Measurements from ENCODE around the gene XPO6. TPM values are rescaled to one million over a fixed set of nuclear protein-coding genes. Genes with fewer than 3 reads are reported as not detected.
"Not testable (repeated sequence)": the region's sequence is repeated elsewhere in the genome, so short reads cannot be mapped to it uniquely, and the experiment has no call there.

XPO6 gene
- total RNA-seq, 2 experiments from 2014 or later, result 234 to 241 TPM

- H3K36me3 Mint-ChIP-seq, H3K9me3 Mint-ChIP-seq, DNase-seq, H3K4me1 Mint-ChIP-seq, H3K27me3 Mint-ChIP-seq, H3K27ac Mint-ChIP-seq, H3K4me3 Mint-ChIP-seq: not testable (repeated sequence)
These were observed 8.0 kb upstream of the XPO6 start for GRCh38 chr16:28219777-28220176.

- Mint-ChIP-seq H3K9me3 (no peaks in the 10 kb centered on the region), H3K36me3 (no peaks in the 10 kb centered on the region), H3K4me3 (no peak overlapping the region), H3K27me3 (no peaks in the 10 kb centered on the region), H3K4me1 (peaks cover 2% of the 10 kb centered on the region), H3K27ac (no peak overlapping the region)
- no peak for DNase-seq
These were observed 7.5 kb upstream of the XPO6 start for GRCh38 chr16:28219282-28219681.

- H3K9me3 Mint-ChIP-seq, result no peaks in the 10 kb centered on the region
- H3K4me3 Mint-ChIP-seq, result no peak overlapping the region
- H3K4me1 Mint-ChIP-seq, result peaks cover 2% of the 10 kb centered on the region
- no peaks in the 10 kb centered on the region for H3K36me3 Mint-ChIP-seq
- peak; percentile 48 for DNase-seq
- no peak overlapping the region for H3K27ac Mint-ChIP-seq
- H3K27me3 Mint-ChIP-seq, result no peaks in the 10 kb centered on the region
These were observed 6.3 kb upstream of the XPO6 start for GRCh38 chr16:28218109-28218508.

GRCh38 chr16:28217326-28217725 lies 5.6 kb upstream of the XPO6 start:
- DNase-seq, result no peak
- Mint-ChIP-seq H3K27ac (no peak overlapping the region), H3K36me3 (no peaks in the 10 kb centered on the region), H3K4me3 (no peak overlapping the region), H3K27me3 (no peaks in the 10 kb centered on the region), H3K9me3 (no peaks in the 10 kb centered on the region), H3K4me1 (peaks cover 2% of the 10 kb centered on the region)

- peaks cover 14% of the 10 kb centered on the region for H3K4me1 Mint-ChIP-seq
- H3K4me3 Mint-ChIP-seq, result peak overlapping the region; percentile 25
- H3K9me3 Mint-ChIP-seq, result peaks cover 1% of the 10 kb centered on the region
- no peak overlapping the region for H3K27ac Mint-ChIP-seq
- peaks cover 20% of the 10 kb centered on the region for H3K36me3 Mint-ChIP-seq
- DNase-seq, result no peak
- H3K27me3 Mint-ChIP-seq, result no peaks in the 10 kb centered on the region
These were observed 1.6 kb upstream of the XPO6 start for GRCh38 chr16:28213396-28213795.

- H3K27ac Mint-ChIP-seq, result peak overlapping the region; percentile 90
These were observed 738 bp upstream of the XPO6 start for GRCh38 chr16:28212532-28212873.

GRCh38 chr16:28210979-28211588 lies 681 bp downstream of the XPO6 start:
- H3K27me3 Mint-ChIP-seq, result no peaks in the 10 kb centered on the region
- H3K27ac Mint-ChIP-seq, result peak overlapping the region; percentile 92
- H3K4me3 Mint-ChIP-seq, result peak overlapping the region; percentile 82
- H3K9me3 Mint-ChIP-seq, result peaks cover 1% of the 10 kb centered on the region
- peak; percentile 81 for DNase-seq
- peaks cover 28% of the 10 kb centered on the region for H3K4me1 Mint-ChIP-seq
- peaks cover 39% of the 10 kb centered on the region for H3K36me3 Mint-ChIP-seq

More at GRCh38 chr16:28212532-28212873, 738 bp upstream of the XPO6 start:
- Mint-ChIP-seq H3K9me3 (peaks cover 1% of the 10 kb centered on the region), H3K4me3 (peak overlapping the region; percentile 85), H3K4me1 (peaks cover 20% of the 10 kb centered on the region), H3K27me3 (no peaks in the 10 kb centered on the region), H3K36me3 (peaks cover 28% of the 10 kb centered on the region)
- DNase-seq, result no peak

- Mint-ChIP-seq H3K4me3 (peak overlapping the region; percentile 82), H3K27ac (peak overlapping the region; percentile 92), H3K36me3 (peaks cover 41% of the 10 kb centered on the region), H3K9me3 (peaks cover 1% of the 10 kb centered on the region), H3K4me1 (peaks cover 28% of the 10 kb centered on the region), H3K27me3 (no peaks in the 10 kb centered on the region)
- DNase-seq, result no peak
These were observed 1.5 kb downstream of the XPO6 start for GRCh38 chr16:28210264-28210663.

GRCh38 chr16:28208824-28209223 lies 2.9 kb downstream of the XPO6 start:
- peak overlapping the region; percentile 82 for H3K4me3 Mint-ChIP-seq
- H3K9me3 Mint-ChIP-seq, result peaks cover 1% of the 10 kb centered on the region
- H3K36me3 Mint-ChIP-seq, result peaks cover 41% of the 10 kb centered on the region
- DNase-seq, result no peak
- peak overlapping the region; percentile 85 for H3K27ac Mint-ChIP-seq
- no peaks in the 10 kb centered on the region for H3K27me3 Mint-ChIP-seq
- H3K4me1 Mint-ChIP-seq, result peaks cover 28% of the 10 kb centered on the region

- DNase-seq, result no peak
- Mint-ChIP-seq H3K4me3 (peak overlapping the region; percentile 82), H3K27me3 (no peaks in the 10 kb centered on the region), H3K36me3 (peaks cover 41% of the 10 kb centered on the region), H3K9me3 (peaks cover 1% of the 10 kb centered on the region), H3K27ac (peak overlapping the region; percentile 85), H3K4me1 (peaks cover 28% of the 10 kb centered on the region)
These were observed 3.6 kb downstream of the XPO6 start for GRCh38 chr16:28208131-28208530.

GRCh38 chr16:28207399-28207798 lies 4.4 kb downstream of the XPO6 start:
- H3K27me3 Mint-ChIP-seq, result no peaks in the 10 kb centered on the region
- peak overlapping the region; percentile 45 for H3K4me3 Mint-ChIP-seq
- H3K4me1 Mint-ChIP-seq, result peaks cover 28% of the 10 kb centered on the region
- peaks cover 41% of the 10 kb centered on the region for H3K36me3 Mint-ChIP-seq
- no peak for DNase-seq
- peaks cover 1% of the 10 kb centered on the region for H3K9me3 Mint-ChIP-seq
- H3K27ac Mint-ChIP-seq, result peak overlapping the region; percentile 59

- no peak for DNase-seq
- H3K27me3 Mint-ChIP-seq, result no peaks in the 10 kb centered on the region
- H3K9me3 Mint-ChIP-seq, result no peaks in the 10 kb centered on the region
- H3K27ac Mint-ChIP-seq, result no peak overlapping the region
- H3K4me3 Mint-ChIP-seq, result no peak overlapping the region
- peaks cover 31% of the 10 kb centered on the region for H3K4me1 Mint-ChIP-seq
- H3K36me3 Mint-ChIP-seq, result peaks cover 44% of the 10 kb centered on the region
These were observed 5.8 kb downstream of the XPO6 start for GRCh38 chr16:28205974-28206373.

GRCh38 chr16:28205117-28205899 lies 6.5 kb downstream of the XPO6 start:
- Mint-ChIP-seq H3K4me3 (no peak overlapping the region), H3K36me3 (peaks cover 45% of the 10 kb centered on the region), H3K27ac (no peak overlapping the region), H3K27me3 (no peaks in the 10 kb centered on the region), H3K9me3 (no peaks in the 10 kb centered on the region), H3K4me1 (peaks cover 38% of the 10 kb centered on the region)
- DNase-seq, result no peak

GRCh38 chr16:28204622-28205021 lies 7.1 kb downstream of the XPO6 start:
- Mint-ChIP-seq H3K4me1 (peaks cover 40% of the 10 kb centered on the region), H3K4me3 (no peak overlapping the region), H3K27ac (no peak overlapping the region), H3K27me3 (no peaks in the 10 kb centered on the region), H3K9me3 (no peaks in the 10 kb centered on the region), H3K36me3 (peaks cover 45% of the 10 kb centered on the region)
- no peak for DNase-seq

GRCh38 chr16:28204204-28204603 lies 7.6 kb downstream of the XPO6 start:
- H3K36me3 Mint-ChIP-seq, result peaks cover 47% of the 10 kb centered on the region
- peaks cover 40% of the 10 kb centered on the region for H3K4me1 Mint-ChIP-seq

More at GRCh38 chr16:28204204-28204603, 7.6 kb downstream of the XPO6 start:
- H3K4me3 Mint-ChIP-seq, result no peak overlapping the region
- no peak for DNase-seq
- no peaks in the 10 kb centered on the region for H3K27me3 Mint-ChIP-seq
- no peak overlapping the region for H3K27ac Mint-ChIP-seq
- no peaks in the 10 kb centered on the region for H3K9me3 Mint-ChIP-seq

All from activated naive CD8-positive, alpha-beta T cell treated with anti-CD3 and anti-CD28 coated beads for 36 hours (primary cell).